Activated effector memory CD4-positive, alpha-beta T cell treated with Interleukin-2 at 50 U/mL for 16 hours (primary cell): ENCODE data around the gene PFDN4.
A peak's percentile ranks its signal among the peaks of the same experiment; 100 is the strongest.

Source experiments
- DNase-seq: peaks from one replicate; pipeline ENCODE4 v3.0.0-alpha.2; 2020

The PFDN4 gene

GRCh38 chr20:54207743-54208547, at the start of gene PFDN4:
PFDN4 (plus strand) TSS chr20:54208087; CDS start chr20:54208101, 14 bp downstream.
- peak; percentile 71 for DNase-seq

GRCh38 chr20:54158226-54158625, 49.7 kb upstream of the PFDN4 start:
- DNase-seq, result no peak

- no peak for DNase-seq
Measured at GRCh38 chr20:54158856-54159418, 49.0 kb upstream of the PFDN4 start.

- no peak for DNase-seq
Measured at GRCh38 chr20:54160065-54161007, 47.6 kb upstream of the PFDN4 start.

- DNase-seq, result no peak
Measured at GRCh38 chr20:54161008-54161820, 46.7 kb upstream of the PFDN4 start.

GRCh38 chr20:54161821-54162149, 46.1 kb upstream of the PFDN4 start:
- no peak for DNase-seq

GRCh38 chr20:54162378-54163009, 45.4 kb upstream of the PFDN4 start:
- no peak for DNase-seq

GRCh38 chr20:54163402-54163801, 44.5 kb upstream of the PFDN4 start:
- DNase-seq, result no peak

GRCh38 chr20:54165014-54165413, 42.9 kb upstream of the PFDN4 start:
- DNase-seq, result no peak

GRCh38 chr20:54165803-54166202, 42.1 kb upstream of the PFDN4 start:
- DNase-seq, result no peak

GRCh38 chr20:54166987-54167662, 40.8 kb upstream of the PFDN4 start:
- DNase-seq, result no peak

GRCh38 chr20:54167909-54168872, 39.7 kb upstream of the PFDN4 start:
- no peak for DNase-seq

GRCh38 chr20:54168961-54169862, 38.7 kb upstream of the PFDN4 start:
- DNase-seq, result no peak

- DNase-seq, result no peak
Measured at GRCh38 chr20:54170026-54170471, 37.8 kb upstream of the PFDN4 start.

- DNase-seq, result no peak
Measured at GRCh38 chr20:54170963-54171362, 36.9 kb upstream of the PFDN4 start.

GRCh38 chr20:54172532-54172855, 35.4 kb upstream of the PFDN4 start:
- DNase-seq, result no peak

- DNase-seq, result no peak
Measured at GRCh38 chr20:54172856-54173652, 34.8 kb upstream of the PFDN4 start.

- DNase-seq, result no peak
Measured at GRCh38 chr20:54173653-54174456, 34.0 kb upstream of the PFDN4 start, which contains the start of gene CYP24A1. CYP24A1 (minus strand) TSS chr20:54173986; CDS start chr20:54173579, 407 bp downstream.
